ENCODE results near the gene HEXIM2.
A peak's percentile ranks its signal among the peaks of the same experiment; 100 is the strongest.
"Not testable (repeated sequence)": the region's sequence is repeated elsewhere in the genome, so short reads cannot be mapped to it uniquely, and the experiment has no call there.

The HEXIM2 gene

GRCh38 chr17:45161288-45162024 lies at the start of gene HEXIM2:
TSS of gene HEXIM2 (plus strand) at chr17:45161875. CDS start at chr17:45162794, 919 bp downstream.
- peak; percentile 98 for DNase-seq (ENCODE audit: low read depth in 2 of 2)

- DNase-seq (ENCODE audit: low read depth in 2 of 2), result no peak
Measured at GRCh38 chr17:45112559-45113423, 48.9 kb upstream of the HEXIM2 start.

- DNase-seq (ENCODE audit: low read depth in 2 of 2), result no peak
Measured at GRCh38 chr17:45113424-45113754, 48.3 kb upstream of the HEXIM2 start.

GRCh38 chr17:45114117-45114932 lies 47.4 kb upstream of the HEXIM2 start:
- DNase-seq (ENCODE audit: low read depth in 2 of 2), result no peak

- DNase-seq (ENCODE audit: low read depth in 2 of 2), result no peak
Measured at GRCh38 chr17:45115015-45115625, 46.6 kb upstream of the HEXIM2 start.

GRCh38 chr17:45115871-45116270 lies 45.8 kb upstream of the HEXIM2 start:
- DNase-seq (ENCODE audit: low read depth in 2 of 2), result no peak

- no peak for DNase-seq (ENCODE audit: low read depth in 2 of 2)
Measured at GRCh38 chr17:45116434-45117016, 45.1 kb upstream of the HEXIM2 start.

- no peak for DNase-seq (ENCODE audit: low read depth in 2 of 2)
Measured at GRCh38 chr17:45117334-45117733, 44.3 kb upstream of the HEXIM2 start.

GRCh38 chr17:45117848-45118646 lies 43.6 kb upstream of the HEXIM2 start:
- no peak for DNase-seq (ENCODE audit: low read depth in 2 of 2)

- DNase-seq (ENCODE audit: low read depth in 2 of 2), result no peak
Measured at GRCh38 chr17:45118691-45119090, 43.0 kb upstream of the HEXIM2 start.

- no peak for DNase-seq (ENCODE audit: low read depth in 2 of 2)
Measured at GRCh38 chr17:45119964-45120363, 41.7 kb upstream of the HEXIM2 start.

GRCh38 chr17:45120558-45120957 lies 41.1 kb upstream of the HEXIM2 start:
- DNase-seq (ENCODE audit: low read depth in 2 of 2), result no peak

GRCh38 chr17:45121055-45121454 lies 40.6 kb upstream of the HEXIM2 start:
- no peak for DNase-seq (ENCODE audit: low read depth in 2 of 2)

- no peak for DNase-seq (ENCODE audit: low read depth in 2 of 2)
Measured at GRCh38 chr17:45123076-45123770, 38.5 kb upstream of the HEXIM2 start.

- DNase-seq (ENCODE audit: low read depth in 2 of 2), result no peak
Measured at GRCh38 chr17:45123930-45124796, 37.5 kb upstream of the HEXIM2 start.

GRCh38 chr17:45124797-45125122 lies 36.9 kb upstream of the HEXIM2 start:
- not testable (repeated sequence) for DNase-seq (ENCODE audit: low read depth in 2 of 2)

GRCh38 chr17:45125509-45125908 lies 36.2 kb upstream of the HEXIM2 start:
- no peak for DNase-seq (ENCODE audit: low read depth in 2 of 2)

- no peak for DNase-seq (ENCODE audit: low read depth in 2 of 2)
Measured at GRCh38 chr17:45127207-45127547, 34.5 kb upstream of the HEXIM2 start.

All from stimulated activated CD8-positive, alpha-beta memory T cell treated with anti-CD3 and anti-CD28 coated beads, Interleukin-7, amount 100 ng/mL, for 1 hour (primary cell).